ENCODE measurements around the gene ABCA12. TPM values are rescaled to one million over a fixed set of nuclear protein-coding genes. Genes with fewer than 3 reads are reported as not detected.

Gene ABCA12
- total RNA-seq, 2 experiments from 2014 or later: not detected

GRCh38 chr2:214995926-214996670 lies 142.3 kb downstream of the ABCA12 start:
- Mint-ChIP-seq H3K36me3 (no peaks in the 10 kb centered on the region), H3K27ac (no peak overlapping the region), H3K4me3 (no peak overlapping the region), H3K27me3 (no peaks in the 10 kb centered on the region), H3K4me1 (peaks cover 3% of the 10 kb centered on the region), H3K9me3 (no peaks in the 10 kb centered on the region)
- DNase-seq: no peak

- H3K36me3 Mint-ChIP-seq: no peaks in the 10 kb centered on the region
- peaks cover 3% of the 10 kb centered on the region for H3K4me1 Mint-ChIP-seq
- no peaks in the 10 kb centered on the region for H3K27me3 Mint-ChIP-seq
- H3K27ac Mint-ChIP-seq: no peak overlapping the region
- no peak for DNase-seq
- H3K9me3 Mint-ChIP-seq: no peaks in the 10 kb centered on the region
- H3K4me3 Mint-ChIP-seq: no peak overlapping the region
Measured at GRCh38 chr2:214995409-214995808, 143.0 kb downstream of the ABCA12 start.

- no peaks in the 10 kb centered on the region for H3K27me3 Mint-ChIP-seq
- no peak overlapping the region for H3K4me3 Mint-ChIP-seq
- no peak overlapping the region for H3K27ac Mint-ChIP-seq
- H3K9me3 Mint-ChIP-seq: no peaks in the 10 kb centered on the region
- DNase-seq: no peak
- peaks cover 3% of the 10 kb centered on the region for H3K4me1 Mint-ChIP-seq
- no peaks in the 10 kb centered on the region for H3K36me3 Mint-ChIP-seq
Measured at GRCh38 chr2:214992911-214993310, 145.5 kb downstream of the ABCA12 start.

- H3K36me3 Mint-ChIP-seq: no peaks in the 10 kb centered on the region
- H3K4me1 Mint-ChIP-seq: peaks cover 3% of the 10 kb centered on the region
Measured at GRCh38 chr2:214989187-214989586, 149.2 kb downstream of the ABCA12 start.

GRCh38 chr2:214987261-214987660 lies 151.2 kb downstream of the ABCA12 start:
- Mint-ChIP-seq H3K4me1 (no peaks in the 10 kb centered on the region), H3K36me3 (no peaks in the 10 kb centered on the region), H3K4me3 (no peak overlapping the region), H3K27me3 (no peaks in the 10 kb centered on the region), H3K9me3 (no peaks in the 10 kb centered on the region), H3K27ac (no peak overlapping the region)
- DNase-seq: no peak

More at GRCh38 chr2:214989187-214989586, 149.2 kb downstream of the ABCA12 start:
- no peak overlapping the region for H3K27ac Mint-ChIP-seq
- no peaks in the 10 kb centered on the region for H3K9me3 Mint-ChIP-seq
- H3K4me3 Mint-ChIP-seq: no peak overlapping the region
- no peak for DNase-seq
- no peaks in the 10 kb centered on the region for H3K27me3 Mint-ChIP-seq

- Mint-ChIP-seq H3K4me3 (no peak overlapping the region), H3K27ac (no peak overlapping the region), H3K27me3 (no peaks in the 10 kb centered on the region), H3K4me1 (no peaks in the 10 kb centered on the region), H3K9me3 (no peaks in the 10 kb centered on the region), H3K36me3 (no peaks in the 10 kb centered on the region)
- no peak for DNase-seq
Measured at GRCh38 chr2:214985619-214986018, 152.8 kb downstream of the ABCA12 start.

GRCh38 chr2:214966420-214966819 lies 172.0 kb downstream of the ABCA12 start:
- Mint-ChIP-seq H3K27me3 (no peaks in the 10 kb centered on the region), H3K9me3 (peaks cover 22% of the 10 kb centered on the region), H3K4me1 (no peaks in the 10 kb centered on the region), H3K36me3 (no peaks in the 10 kb centered on the region), H3K4me3 (no peak overlapping the region), H3K27ac (no peak overlapping the region)
- DNase-seq: no peak

- Mint-ChIP-seq H3K36me3 (no peaks in the 10 kb centered on the region), H3K4me1 (no peaks in the 10 kb centered on the region), H3K27ac (no peak overlapping the region), H3K27me3 (no peaks in the 10 kb centered on the region), H3K4me3 (no peak overlapping the region), H3K9me3 (peaks cover 22% of the 10 kb centered on the region)
- no peak for DNase-seq
Measured at GRCh38 chr2:214960677-214961076, 177.7 kb downstream of the ABCA12 start.

GRCh38 chr2:214946949-214947348 lies 191.5 kb downstream of the ABCA12 start:
- H3K9me3 Mint-ChIP-seq: no peaks in the 10 kb centered on the region
- no peak overlapping the region for H3K4me3 Mint-ChIP-seq
- H3K36me3 Mint-ChIP-seq: no peaks in the 10 kb centered on the region
- H3K27me3 Mint-ChIP-seq: no peaks in the 10 kb centered on the region
- no peaks in the 10 kb centered on the region for H3K4me1 Mint-ChIP-seq
- H3K27ac Mint-ChIP-seq: no peak overlapping the region
- no peak for DNase-seq

- Mint-ChIP-seq H3K4me1 (no peaks in the 10 kb centered on the region), H3K4me3 (no peak overlapping the region), H3K9me3 (no peaks in the 10 kb centered on the region), H3K27ac (no peak overlapping the region), H3K36me3 (no peaks in the 10 kb centered on the region), H3K27me3 (no peaks in the 10 kb centered on the region)
- DNase-seq: no peak
Measured at GRCh38 chr2:214934006-214934405, 204.4 kb downstream of the ABCA12 start.

GRCh38 chr2:214904634-214905033 lies 233.8 kb downstream of the ABCA12 start:
- DNase-seq: no peak
- Mint-ChIP-seq H3K9me3 (no peaks in the 10 kb centered on the region), H3K4me3 (no peak overlapping the region), H3K27me3 (no peaks in the 10 kb centered on the region), H3K4me1 (no peaks in the 10 kb centered on the region), H3K27ac (no peak overlapping the region), H3K36me3 (no peaks in the 10 kb centered on the region)

- no peak overlapping the region for H3K27ac Mint-ChIP-seq
- no peaks in the 10 kb centered on the region for H3K36me3 Mint-ChIP-seq
- H3K27me3 Mint-ChIP-seq: no peaks in the 10 kb centered on the region
- H3K4me1 Mint-ChIP-seq: no peaks in the 10 kb centered on the region
- no peak for DNase-seq
- no peak overlapping the region for H3K4me3 Mint-ChIP-seq
- no peaks in the 10 kb centered on the region for H3K9me3 Mint-ChIP-seq
Measured at GRCh38 chr2:214904176-214904575, 234.2 kb downstream of the ABCA12 start.

GRCh38 chr2:214902286-214902685 lies 236.1 kb downstream of the ABCA12 start:
- H3K4me3 Mint-ChIP-seq: no peak overlapping the region
- no peaks in the 10 kb centered on the region for H3K27me3 Mint-ChIP-seq
- no peak overlapping the region for H3K27ac Mint-ChIP-seq
- no peaks in the 10 kb centered on the region for H3K9me3 Mint-ChIP-seq
- DNase-seq: no peak
- H3K36me3 Mint-ChIP-seq: no peaks in the 10 kb centered on the region
- no peaks in the 10 kb centered on the region for H3K4me1 Mint-ChIP-seq

GRCh38 chr2:214899751-214900150 lies 238.7 kb downstream of the ABCA12 start:
- no peaks in the 10 kb centered on the region for H3K27me3 Mint-ChIP-seq
- H3K36me3 Mint-ChIP-seq: no peaks in the 10 kb centered on the region
- H3K27ac Mint-ChIP-seq: no peak overlapping the region
- H3K4me1 Mint-ChIP-seq: no peaks in the 10 kb centered on the region
- DNase-seq: no peak
- no peaks in the 10 kb centered on the region for H3K9me3 Mint-ChIP-seq
- no peak overlapping the region for H3K4me3 Mint-ChIP-seq

- DNase-seq: no peak
- Mint-ChIP-seq H3K36me3 (no peaks in the 10 kb centered on the region), H3K4me1 (no peaks in the 10 kb centered on the region), H3K27ac (no peak overlapping the region), H3K27me3 (no peaks in the 10 kb centered on the region), H3K9me3 (no peaks in the 10 kb centered on the region), H3K4me3 (no peak overlapping the region)
Measured at GRCh38 chr2:214896274-214896673, 242.2 kb downstream of the ABCA12 start.

GRCh38 chr2:214895469-214895868 lies 243.0 kb downstream of the ABCA12 start:
- Mint-ChIP-seq H3K9me3 (no peaks in the 10 kb centered on the region), H3K27me3 (no peaks in the 10 kb centered on the region), H3K27ac (no peak overlapping the region), H3K4me1 (no peaks in the 10 kb centered on the region), H3K36me3 (no peaks in the 10 kb centered on the region), H3K4me3 (no peak overlapping the region)
- DNase-seq: no peak
